Thyroid gland (tissue), 4 donors: ENCODE measurements around the gene KIAA2012.

Source experiments
- POLR2A ChIP-seq, 2 donors: fragments of 450-650 bp; IDR thresholded peaks; one replicate each; pipeline ENCODE4 v1.6.1; 2017; ENCODE audit warnings: antibody characterized with exemption in 2 of 2, mild to moderate bottlenecking in 2 of 2, moderate library complexity in 1 of 2
- TF ChIP-seq, protein P1 (sequence below), 6 experiments: fragments of 200-600 bp in 3 of 6; fragments of 450-650 bp in 3 of 6; sonication (generic) in 3 of 6; IDR thresholded peaks; one replicate each; pipeline ENCODE4 v1.5.1; 2016 to 2019; ENCODE audit warnings: antibody characterized with exemption in 6 of 6, mild to moderate bottlenecking in 2 of 6, inconsistent platforms in 1 of 6, moderate library complexity in 1 of 6

DNA sequence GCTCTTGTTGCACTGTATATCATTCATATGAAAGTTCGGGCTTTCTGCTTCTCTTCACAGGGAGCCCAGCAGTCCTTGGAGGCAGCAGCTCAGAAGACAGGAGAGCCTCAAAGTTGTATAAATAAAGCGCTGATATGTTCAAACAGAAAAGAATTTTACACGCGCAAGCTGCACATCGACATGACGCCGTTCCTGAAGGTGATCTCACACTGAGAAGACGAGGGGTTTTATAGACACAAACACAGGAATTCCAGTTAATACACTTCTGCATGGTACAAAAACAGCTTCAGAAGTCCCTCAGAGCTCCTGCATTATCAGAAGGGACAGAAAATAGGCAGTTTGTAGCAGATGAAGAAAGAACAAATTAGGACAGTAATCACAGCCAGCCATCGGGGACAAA lies 81.6 kb downstream of the KIAA2012 start:
- TF ChIP-seq, protein P1, sequence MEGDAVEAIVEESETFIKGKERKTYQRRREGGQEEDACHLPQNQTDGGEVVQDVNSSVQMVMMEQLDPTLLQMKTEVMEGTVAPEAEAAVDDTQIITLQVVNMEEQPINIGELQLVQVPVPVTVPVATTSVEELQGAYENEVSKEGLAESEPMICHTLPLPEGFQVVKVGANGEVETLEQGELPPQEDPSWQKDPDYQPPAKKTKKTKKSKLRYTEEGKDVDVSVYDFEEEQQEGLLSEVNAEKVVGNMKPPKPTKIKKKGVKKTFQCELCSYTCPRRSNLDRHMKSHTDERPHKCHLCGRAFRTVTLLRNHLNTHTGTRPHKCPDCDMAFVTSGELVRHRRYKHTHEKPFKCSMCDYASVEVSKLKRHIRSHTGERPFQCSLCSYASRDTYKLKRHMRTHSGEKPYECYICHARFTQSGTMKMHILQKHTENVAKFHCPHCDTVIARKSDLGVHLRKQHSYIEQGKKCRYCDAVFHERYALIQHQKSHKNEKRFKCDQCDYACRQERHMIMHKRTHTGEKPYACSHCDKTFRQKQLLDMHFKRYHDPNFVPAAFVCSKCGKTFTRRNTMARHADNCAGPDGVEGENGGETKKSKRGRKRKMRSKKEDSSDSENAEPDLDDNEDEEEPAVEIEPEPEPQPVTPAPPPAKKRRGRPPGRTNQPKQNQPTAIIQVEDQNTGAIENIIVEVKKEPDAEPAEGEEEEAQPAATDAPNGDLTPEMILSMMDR (IDR thresholded peaks at IDR 0.05): no peak
- no peak for TF ChIP-seq POLR2A (IDR thresholded peaks at IDR 0.05)
